H1 (cell line): ENCODE results near the gene RCBTB1.

Experiments
- ATF2 ChIP-seq: IDR thresholded peaks from 2 replicates; pipeline ENCODE4 v1.6.1; 2012; ENCODE audit warnings: low read length, inconsistent platforms
- CEBPB ChIP-seq: IDR thresholded peaks from 2 replicates; pipeline ENCODE4 v1.6.1; 2012; ENCODE audit warnings: low read depth, low read length
- CHD2 ChIP-seq: IDR thresholded peaks from 2 replicates; pipeline ENCODE4 v1.6.1; 2012; ENCODE audit warnings: low read length, improper control_type of control experiment
- CREB1 ChIP-seq: IDR thresholded peaks from 2 replicates; pipeline ENCODE4 v1.6.1; 2012; ENCODE audit warnings: inconsistent platforms
- CTCF ChIP-seq, 3 experiments: IDR thresholded peaks; 1 replicate in 2 of 3; 2 replicates in 1 of 3; pipeline versions ENCODE4 v1.5.1 to v1.6.1; 2011; ENCODE audit warnings: low read length in 3 of 3, mild to moderate bottlenecking in 3 of 3, inconsistent platforms in 2 of 3, low read depth in 1 of 3, moderate library complexity in 1 of 3; ENCODE audit not compliant: insufficient read depth in 1 of 3; ENCODE audit errors: control extremely low read depth in 1 of 3
- EZH2 ChIP-seq: fragments of 200-600 bp; sonication (generic); IDR thresholded peaks from 2 replicates; pipeline ENCODE4 v1.7.1; 2012; ENCODE audit warnings: low read depth, mild to moderate bottlenecking, moderate library complexity, low read length, inconsistent platforms; ENCODE audit not compliant: severe bottlenecking
- FOSL1 ChIP-seq: IDR thresholded peaks from 2 replicates; pipeline ENCODE4 v1.6.1; 2011; ENCODE audit warnings: mild to moderate bottlenecking, low read depth, low read length, moderate library complexity; ENCODE audit not compliant: insufficient read depth
- GABPA ChIP-seq: IDR thresholded peaks from 2 replicates; pipeline ENCODE4 v1.6.1; 2011; ENCODE audit warnings: mild to moderate bottlenecking, low read length, moderate library complexity, borderline replicate concordance; ENCODE audit not compliant: insufficient read depth
- MAX ChIP-seq: IDR thresholded peaks from 2 replicates; pipeline ENCODE4 v1.6.1; 2012; ENCODE audit warnings: inconsistent platforms
- POLR2A ChIP-seq, 2 experiments: IDR thresholded peaks; 1 replicate in 1 of 2; 2 replicates in 1 of 2; pipeline ENCODE4 v1.6.1; 2011; ENCODE audit warnings: low read depth in 2 of 2, low read length in 2 of 2, mild to moderate bottlenecking in 2 of 2; ENCODE audit errors: control extremely low read depth in 1 of 2
- SIX5 ChIP-seq: IDR thresholded peaks from 2 replicates; pipeline ENCODE4 v1.6.1; 2011; ENCODE audit warnings: mild to moderate bottlenecking, low read depth, low read length
- TAF7 ChIP-seq: optimal IDR thresholded peaks from 2 replicates; pipeline ENCODE3; 2011; ENCODE audit warnings: low read depth, mild to moderate bottlenecking, inconsistent platforms, low read length, moderate library complexity, borderline replicate concordance
- ZNF274 ChIP-seq: IDR thresholded peaks from 2 replicates; pipeline ENCODE4 v1.7.0; 2012; ENCODE audit warnings: low read length, borderline replicate concordance; ENCODE audit errors: extremely low read depth

GRCh38 chr13:49596221-49596620 is 10.9 kb upstream of the RCBTB1 start:
- no peak for TF ChIP-seq CTCF (IDR thresholded peaks at IDR 0.05; ENCODE audit: control extremely low read depth in 1 of 3, insufficient read depth in 1 of 3, low read depth in 1 of 3, low read length in 3 of 3)
- no peak for TF ChIP-seq ATF2
- TF ChIP-seq SIX5, result no peak
- no peak for TF ChIP-seq MAX
- TF ChIP-seq ZNF274, result no peak
- TF ChIP-seq CHD2, result no peak
- TF ChIP-seq GABPA, result no peak
- no peak for TF ChIP-seq CREB1
- TF ChIP-seq CEBPB, result no peak
- TF ChIP-seq EZH2, result no peak
- no peak for TF ChIP-seq POLR2A (IDR thresholded peaks at IDR 0.05; ENCODE audit: control extremely low read depth in 1 of 2, low read depth in 2 of 2, low read length in 2 of 2)
- no peak for TF ChIP-seq FOSL1
- TF ChIP-seq TAF7, result no peak
